NT2/D1 (cell line): ENCODE results near the gene ZNF428.

Experiments used
- SUZ12 ChIP-seq: IDR thresholded peaks from 2 replicates; pipeline ENCODE4 v1.6.1; 2011; ENCODE audit not compliant: insufficient read length, insufficient read depth; ENCODE audit errors: extremely low read depth
- YY1 ChIP-seq: IDR thresholded peaks from 2 replicates; pipeline ENCODE4 v1.6.1; 2011; ENCODE audit not compliant: insufficient read length, insufficient read depth

- TF ChIP-seq YY1 (no peak), SUZ12 (no peak)
Observed at GRCh38 chr19:43595605-43595998, 23.8 kb downstream of the ZNF428 start.
